Nephron progenitor cell (in vitro differentiated cells): ENCODE results near the gene SPATA20.
A peak's percentile ranks its signal among the peaks of the same experiment; 100 is the strongest.

Experiments used
- DNase-seq: peaks from one replicate; pipeline ENCODE4 v3.0.0; 2021
- H3K27ac Mint-ChIP-seq: 2 replicates; pipeline ENCODE4 v1.8.0; 2021; ENCODE audit warnings: mild to moderate bottlenecking, moderate library complexity, mixed read lengths
- H3K27me3 Mint-ChIP-seq: 2 replicates; pipeline ENCODE4 v1.8.0; 2021; ENCODE audit warnings: mild to moderate bottlenecking, low read depth, mixed read lengths; ENCODE audit not compliant: poor library complexity
- H3K36me3 Mint-ChIP-seq: 2 replicates; pipeline ENCODE4 v1.8.0; 2021; ENCODE audit warnings: low read depth, mixed read lengths
- H3K4me1 Mint-ChIP-seq: 2 replicates; pipeline ENCODE4 v1.8.0; 2021; ENCODE audit warnings: mixed read lengths
- H3K4me3 Mint-ChIP-seq: 2 replicates; pipeline ENCODE4 v1.8.0; 2021; ENCODE audit warnings: mild to moderate bottlenecking, moderate library complexity, mixed read lengths
- H3K9me3 Mint-ChIP-seq: 2 replicates; pipeline ENCODE4 v1.8.0; 2021; ENCODE audit warnings: mild to moderate bottlenecking, moderate library complexity, mixed read lengths
- TF ChIP-seq, protein P1 (sequence below): fragments of 200-600 bp; sonication (generic); IDR thresholded peaks from 2 replicates; pipeline ENCODE4 v1.5.0; 2021; ENCODE audit warnings: antibody characterized with exemption

Gene SPATA20

DNA sequence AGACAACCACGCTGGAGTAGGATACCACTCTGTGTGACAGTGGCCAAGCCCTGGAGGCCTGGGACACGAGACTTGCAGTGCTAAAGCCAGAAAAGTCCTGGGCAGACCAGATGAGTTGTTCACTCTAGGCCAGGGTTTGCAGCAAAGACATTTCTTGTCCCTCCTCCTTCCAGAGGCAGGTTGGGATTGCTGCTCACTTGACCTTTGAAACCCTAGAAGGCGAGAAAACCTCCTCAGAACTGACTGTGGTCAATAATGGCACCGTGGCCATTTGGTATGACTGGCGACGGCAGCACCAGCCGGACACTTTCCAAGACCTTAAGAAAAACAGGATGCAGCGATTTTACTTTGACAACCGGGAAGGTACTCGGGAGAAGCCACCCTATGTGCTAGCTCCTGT lies 24.2 kb upstream of the SPATA20 start:
- H3K36me3 Mint-ChIP-seq: no peaks in the 10 kb centered on the region
- peaks cover 2% of the 10 kb centered on the region for H3K27me3 Mint-ChIP-seq
- no peak overlapping the region for H3K4me3 Mint-ChIP-seq
- DNase-seq: no peak
- TF ChIP-seq, protein P1, sequence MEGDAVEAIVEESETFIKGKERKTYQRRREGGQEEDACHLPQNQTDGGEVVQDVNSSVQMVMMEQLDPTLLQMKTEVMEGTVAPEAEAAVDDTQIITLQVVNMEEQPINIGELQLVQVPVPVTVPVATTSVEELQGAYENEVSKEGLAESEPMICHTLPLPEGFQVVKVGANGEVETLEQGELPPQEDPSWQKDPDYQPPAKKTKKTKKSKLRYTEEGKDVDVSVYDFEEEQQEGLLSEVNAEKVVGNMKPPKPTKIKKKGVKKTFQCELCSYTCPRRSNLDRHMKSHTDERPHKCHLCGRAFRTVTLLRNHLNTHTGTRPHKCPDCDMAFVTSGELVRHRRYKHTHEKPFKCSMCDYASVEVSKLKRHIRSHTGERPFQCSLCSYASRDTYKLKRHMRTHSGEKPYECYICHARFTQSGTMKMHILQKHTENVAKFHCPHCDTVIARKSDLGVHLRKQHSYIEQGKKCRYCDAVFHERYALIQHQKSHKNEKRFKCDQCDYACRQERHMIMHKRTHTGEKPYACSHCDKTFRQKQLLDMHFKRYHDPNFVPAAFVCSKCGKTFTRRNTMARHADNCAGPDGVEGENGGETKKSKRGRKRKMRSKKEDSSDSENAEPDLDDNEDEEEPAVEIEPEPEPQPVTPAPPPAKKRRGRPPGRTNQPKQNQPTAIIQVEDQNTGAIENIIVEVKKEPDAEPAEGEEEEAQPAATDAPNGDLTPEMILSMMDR: no peak
- H3K9me3 Mint-ChIP-seq: no peaks in the 10 kb centered on the region
- peaks cover 56% of the 10 kb centered on the region for H3K4me1 Mint-ChIP-seq
- peak overlapping the region; percentile 92 for H3K27ac Mint-ChIP-seq

DNA sequence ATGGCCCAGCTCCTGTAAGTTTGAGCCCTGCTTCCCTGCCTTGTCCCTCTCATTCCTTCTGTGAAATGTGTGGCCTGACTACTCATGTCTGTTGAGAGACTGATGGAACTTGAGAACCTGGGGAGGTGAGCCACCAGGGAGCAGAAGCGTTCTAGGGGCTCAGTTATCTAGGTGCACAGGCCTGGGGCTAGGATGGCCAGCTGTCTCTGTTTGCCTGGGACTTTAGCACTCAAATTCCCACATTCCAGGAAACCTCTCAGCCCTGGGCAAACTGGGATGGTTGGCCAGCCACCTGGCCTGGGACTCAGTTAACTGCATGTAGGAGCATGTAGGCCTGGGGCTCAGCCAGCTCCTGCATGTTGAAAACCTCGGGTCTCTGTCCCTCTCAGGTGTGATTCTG lies 23.8 kb upstream of the SPATA20 start:
- peaks cover 2% of the 10 kb centered on the region for H3K27me3 Mint-ChIP-seq
- DNase-seq: no peak
- H3K4me3 Mint-ChIP-seq: no peak overlapping the region
- TF ChIP-seq, protein P1: no peak
- peaks cover 52% of the 10 kb centered on the region for H3K4me1 Mint-ChIP-seq
- no peaks in the 10 kb centered on the region for H3K36me3 Mint-ChIP-seq
- H3K9me3 Mint-ChIP-seq: no peaks in the 10 kb centered on the region
- peak overlapping the region; percentile 92 for H3K27ac Mint-ChIP-seq

DNA sequence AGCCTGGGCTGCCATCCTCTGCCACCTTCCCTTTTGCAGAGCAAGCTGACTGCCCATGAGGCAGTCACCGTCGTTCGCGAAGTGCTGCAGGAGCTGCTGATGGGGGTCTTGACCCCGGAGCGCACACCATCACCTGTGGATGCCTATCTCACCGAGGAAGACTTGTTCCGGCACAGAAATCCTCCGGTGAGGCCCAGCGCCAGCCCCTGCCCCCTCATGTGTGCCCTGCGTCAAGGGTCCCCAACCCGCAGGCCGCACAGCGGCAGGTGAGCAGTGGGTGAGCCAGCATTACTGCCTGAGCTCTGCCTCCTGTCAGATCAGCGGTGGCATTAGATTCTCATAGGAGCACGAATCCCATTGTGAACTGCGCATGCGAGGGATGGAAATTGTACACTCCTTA lies 22.1 kb upstream of the SPATA20 start:
- no peaks in the 10 kb centered on the region for H3K9me3 Mint-ChIP-seq
- H3K4me1 Mint-ChIP-seq: peaks cover 43% of the 10 kb centered on the region
- H3K4me3 Mint-ChIP-seq: no peak overlapping the region
- no peak for DNase-seq
- peaks cover 11% of the 10 kb centered on the region for H3K27me3 Mint-ChIP-seq
- TF ChIP-seq, protein P1: no peak
- H3K36me3 Mint-ChIP-seq: no peaks in the 10 kb centered on the region
- no peak overlapping the region for H3K27ac Mint-ChIP-seq

DNA sequence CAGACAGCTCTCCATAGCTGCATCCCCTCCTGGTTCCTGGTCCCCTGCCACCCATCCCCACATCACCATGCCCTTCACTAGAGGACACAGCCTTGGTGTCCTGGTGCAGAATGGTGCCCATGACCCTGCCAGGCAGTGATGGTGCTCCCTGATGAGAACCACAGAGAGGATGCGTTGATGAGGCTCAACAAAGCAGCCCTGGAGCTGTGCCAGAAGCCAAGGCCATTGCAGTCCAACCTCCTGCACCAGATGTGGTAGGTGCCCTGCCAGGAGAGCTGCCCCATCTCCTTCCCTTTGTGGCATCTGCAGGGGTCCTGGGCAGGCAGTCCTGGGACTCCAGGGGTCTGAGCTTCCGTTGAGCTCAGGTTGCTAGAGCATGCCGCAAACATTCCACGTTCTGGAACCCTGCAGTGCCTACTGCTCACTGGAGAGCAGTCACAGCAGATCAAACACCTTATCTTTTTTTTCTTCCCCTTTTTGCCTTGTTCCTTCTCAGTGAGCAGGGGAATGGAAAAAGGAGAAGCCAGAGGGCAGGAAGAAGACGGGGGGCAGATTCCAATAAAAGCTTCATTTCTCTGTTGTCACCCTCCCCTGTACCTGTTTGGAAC lies 19.7 kb upstream of the SPATA20 start:
- TF ChIP-seq, protein P1: no peak
- no peak overlapping the region for H3K27ac Mint-ChIP-seq
- no peak overlapping the region for H3K4me3 Mint-ChIP-seq
- peaks cover 40% of the 10 kb centered on the region for H3K4me1 Mint-ChIP-seq
- no peak for DNase-seq
- H3K36me3 Mint-ChIP-seq: no peaks in the 10 kb centered on the region
- peaks cover 30% of the 10 kb centered on the region for H3K27me3 Mint-ChIP-seq
- no peaks in the 10 kb centered on the region for H3K9me3 Mint-ChIP-seq

DNA sequence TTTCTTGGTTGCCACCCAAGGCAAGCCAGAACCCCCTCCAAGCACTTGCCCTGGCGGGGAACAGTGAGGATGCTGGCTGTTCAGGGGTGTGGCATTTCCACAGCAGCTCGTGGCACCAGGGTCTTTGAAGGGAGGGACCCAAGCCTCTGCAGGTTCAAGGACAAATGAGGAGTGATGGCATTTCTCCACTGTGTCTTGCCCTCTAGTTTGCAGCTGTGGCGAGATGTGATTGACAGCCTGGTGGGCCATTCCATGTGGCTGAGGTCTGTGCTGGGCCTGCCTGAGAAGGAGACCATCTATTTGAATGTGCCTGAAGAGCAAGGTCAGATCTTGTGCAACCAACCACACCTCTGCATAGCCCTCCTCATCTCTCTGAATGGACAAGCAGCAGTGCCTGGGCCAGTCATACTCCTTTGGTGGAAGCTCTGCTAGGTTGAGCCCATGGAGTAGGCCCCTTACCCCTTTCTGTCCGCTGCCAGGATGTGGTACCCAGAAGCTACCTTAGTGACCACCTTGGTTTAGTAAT lies 19.0 kb upstream of the SPATA20 start:
- no peaks in the 10 kb centered on the region for H3K9me3 Mint-ChIP-seq
- peaks cover 38% of the 10 kb centered on the region for H3K27me3 Mint-ChIP-seq
- H3K27ac Mint-ChIP-seq: no peak overlapping the region
- peaks cover 42% of the 10 kb centered on the region for H3K4me1 Mint-ChIP-seq
- no peak for DNase-seq
- no peak overlapping the region for H3K4me3 Mint-ChIP-seq
- no peaks in the 10 kb centered on the region for H3K36me3 Mint-ChIP-seq
- TF ChIP-seq, protein P1: no peak

DNA sequence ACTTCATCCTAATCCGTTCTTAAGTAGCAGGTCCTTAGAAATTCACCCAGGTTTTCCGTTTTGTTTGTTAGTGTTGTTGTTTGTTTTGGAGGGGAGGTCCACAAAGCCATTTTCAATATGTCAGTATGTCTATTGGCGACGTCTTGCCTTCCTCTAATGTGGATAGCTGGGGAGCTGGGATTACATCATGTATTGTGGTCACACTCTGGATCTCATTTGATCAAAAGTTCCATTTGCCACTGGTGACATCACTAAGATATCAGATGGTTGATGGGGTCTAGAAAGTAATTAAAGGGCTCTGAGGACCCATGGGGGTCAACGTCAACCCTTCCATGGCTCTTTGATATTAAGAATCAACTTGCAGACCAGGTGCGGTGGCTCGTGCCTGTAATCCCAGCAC lies 17.1 kb upstream of the SPATA20 start:
- Mint-ChIP-seq H3K9me3 (no peaks in the 10 kb centered on the region), H3K27me3 (peaks cover 56% of the 10 kb centered on the region), H3K36me3 (no peaks in the 10 kb centered on the region), H3K4me1 (peaks cover 43% of the 10 kb centered on the region), H3K4me3 (no peak overlapping the region), H3K27ac (no peak overlapping the region)
- DNase-seq: no peak
- TF ChIP-seq, protein P1: no peak
